Large intestine (tissue), 3 donors: ENCODE measurements around the gene TMEM222. TPM values are rescaled to one million over a fixed set of nuclear protein-coding genes. Genes with fewer than 3 reads are reported as not detected.
A peak's percentile ranks its signal among the peaks of the same experiment; 100 is the strongest.

Experiments
- DNase-seq, 2 donors: peaks; one replicate each; pipeline versions ENCODE4 v3.0.0 to v3.0.0-alpha.2; 2013
- H3K27ac ChIP-seq: one replicate; pipeline ENCODE4 v1.5.1; 2013; ENCODE audit warnings: low read length
- H3K27me3 ChIP-seq: 2 replicates; pipeline ENCODE4 v1.6.1; 2013; ENCODE audit warnings: low read length; ENCODE audit not compliant: control insufficient read depth, insufficient read depth
- H3K36me3 ChIP-seq: 2 replicates; pipeline ENCODE4 v1.6.1; 2013; ENCODE audit warnings: low read length; ENCODE audit not compliant: control insufficient read depth, insufficient read depth
- H3K4me1 ChIP-seq: one replicate; pipeline ENCODE4 v1.6.1; 2013; ENCODE audit warnings: low read length; ENCODE audit not compliant: control insufficient read depth, insufficient read depth
- H3K4me3 ChIP-seq: one replicate; pipeline ENCODE4 v1.5.1; 2013; ENCODE audit warnings: low read length
- H3K9me3 ChIP-seq: one replicate; pipeline ENCODE4 v1.6.1; 2013; ENCODE audit warnings: mild to moderate bottlenecking, low read depth, low read length, moderate library complexity; ENCODE audit not compliant: control insufficient read depth
- WGBS: methylation state at CpG from one replicate; pipeline ENCODE4 v1.1.5; 2013; ENCODE audit warnings: low lambda C conversion rate; ENCODE audit not compliant: insufficient coverage; 5-methylcytosine and 5-hydroxymethylcytosine counted together
- polyA plus RNA-seq: library from polyadenylated mRNA; unstranded; fragments of 120-200 nt; gene quantifications from one replicate; pipeline ENCODE4 v1.2.1, GENCODE V29; 2013

TMEM222 gene
- polyA plus RNA-seq, 1 donor: 41.2 TPM

DNA sequence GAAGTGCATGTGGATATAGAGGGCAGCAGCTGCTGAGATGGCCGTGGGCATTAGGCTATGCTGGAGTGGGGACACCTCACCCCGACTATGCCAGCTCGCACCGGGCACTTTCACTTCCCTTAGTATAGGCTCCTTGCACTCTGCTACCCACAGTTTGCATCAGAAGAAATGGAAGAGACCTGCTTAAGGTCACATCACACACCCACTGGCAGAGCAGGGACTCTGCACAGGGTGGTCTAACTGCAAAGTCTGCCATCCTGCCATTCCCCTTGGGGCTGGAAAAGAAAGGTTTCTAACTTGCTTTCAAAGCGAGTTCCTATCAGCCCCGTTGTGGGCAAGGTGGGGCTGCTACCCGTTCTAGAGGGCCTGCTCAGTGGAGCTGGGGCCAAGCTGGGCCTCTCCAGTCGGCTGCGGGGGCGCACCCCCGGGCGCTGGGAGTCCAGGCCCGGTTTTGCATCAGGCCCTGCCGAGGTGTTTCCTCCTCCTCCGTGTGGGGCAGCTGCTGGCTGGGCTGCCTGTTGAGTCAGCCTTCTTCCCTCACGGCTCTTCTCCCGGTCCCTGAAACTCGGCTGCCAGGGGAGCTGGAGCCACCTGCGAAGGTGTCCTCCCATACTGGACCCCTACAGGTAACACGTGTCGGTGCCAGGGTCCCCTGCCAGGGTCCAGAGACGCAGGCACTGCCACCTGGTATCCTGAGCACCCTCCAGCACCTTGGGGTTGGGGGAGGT, 19.7 kb downstream of the TMEM222 start, which contains the start of gene SYTL1:
Gene SYTL1 (plus strand): TSS at position 498 of the 728 bp plus-strand sequence. CDS start 3,313 bp downstream, outside the sequence.
- WGBS: no CpG with 5 or more reads among the region's 22 CpGs
- DNase-seq: peak in 1 of 2 donors; percentile 71
- H3K27me3 ChIP-seq: no peaks in the 10 kb centered on the region
- H3K36me3 ChIP-seq: peaks cover 3% of the 10 kb centered on the region
- peak within 1 kb of the TSS; percentile 18 for H3K27ac ChIP-seq
- H3K4me3 ChIP-seq: peak within 1 kb of the TSS; percentile 50
- H3K9me3 ChIP-seq: no peaks in the 10 kb centered on the region
- peaks cover 18% of the 10 kb centered on the region for H3K4me1 ChIP-seq

DNA sequence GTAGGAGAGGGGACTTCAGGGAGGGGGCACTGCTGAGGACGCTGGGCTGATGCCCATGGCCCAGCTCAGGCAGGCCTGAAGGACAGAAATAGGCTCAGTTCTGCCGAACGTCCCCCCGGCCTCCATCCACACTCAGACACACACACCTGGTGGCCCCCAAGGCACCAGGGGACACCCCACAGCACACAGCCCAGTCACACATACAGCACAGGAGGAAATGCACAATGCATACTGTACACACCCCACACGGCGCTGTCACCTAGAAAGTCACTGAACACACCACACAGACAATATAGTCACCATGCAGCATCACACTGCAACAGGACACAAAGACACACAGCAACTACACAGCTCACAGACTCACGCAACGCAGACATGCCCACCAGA, 20.4 kb downstream of the TMEM222 start:
- peaks cover 18% of the 10 kb centered on the region for H3K4me1 ChIP-seq
- no peaks in the 10 kb centered on the region for H3K9me3 ChIP-seq
- H3K36me3 ChIP-seq: no peaks in the 10 kb centered on the region
- peak overlapping the region; percentile 50 for H3K4me3 ChIP-seq
- no peak for DNase-seq
- H3K27me3 ChIP-seq: no peaks in the 10 kb centered on the region
- WGBS: no CpG with 5 or more reads among the region's 8 CpGs
- H3K27ac ChIP-seq: no peak overlapping the region

DNA sequence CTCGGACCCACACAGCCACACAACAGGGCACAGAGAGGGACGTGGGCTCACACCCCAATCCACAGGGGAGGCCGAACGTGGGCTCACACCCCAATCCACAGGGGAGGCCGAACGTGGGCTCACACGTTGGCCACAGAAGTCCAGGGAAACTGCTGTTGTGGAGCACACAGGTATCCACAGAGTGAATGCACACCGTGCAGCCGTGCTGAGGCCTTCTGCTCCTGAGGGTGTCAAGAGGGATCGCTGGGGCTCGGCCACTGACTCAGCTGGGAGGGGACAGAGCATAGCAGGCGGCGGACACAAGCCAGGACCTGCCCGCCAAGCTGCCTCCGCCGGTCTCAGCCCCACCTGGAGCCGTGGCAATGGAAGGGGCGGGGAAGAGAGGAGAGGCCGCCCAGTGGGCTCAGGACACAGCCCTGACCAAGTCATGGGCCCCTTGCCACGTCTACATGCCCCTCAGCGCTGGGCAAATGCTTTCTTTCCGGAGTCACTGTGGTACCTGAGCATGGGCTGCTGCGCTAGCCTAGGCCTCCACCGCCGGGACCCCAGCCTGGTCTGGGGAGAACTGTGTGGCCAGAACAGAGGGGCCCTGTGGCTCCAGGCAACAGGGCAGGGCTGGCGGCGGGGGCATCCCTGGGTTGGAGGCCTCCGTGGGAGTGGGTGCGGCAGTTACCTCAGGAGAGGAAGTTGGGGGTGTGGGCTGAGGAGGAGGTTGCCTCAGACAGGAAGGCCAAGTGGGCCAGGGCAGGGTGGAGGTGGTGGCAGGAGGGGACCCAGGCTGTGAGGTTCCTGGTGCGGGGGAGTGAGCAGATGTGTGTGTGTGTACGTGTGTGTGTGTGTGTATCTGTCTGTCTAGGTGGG, 21.0 kb downstream of the TMEM222 start:
- Histone ChIP-seq H3K9me3 (no peaks in the 10 kb centered on the region), H3K27ac (no peak overlapping the region), H3K27me3 (no peaks in the 10 kb centered on the region), H3K4me1 (peaks cover 18% of the 10 kb centered on the region), H3K4me3 (peak overlapping the region; percentile 28), H3K36me3 (no peaks in the 10 kb centered on the region)
- peak in 1 of 2 donors; percentile 49 for DNase-seq
- no CpG with 5 or more reads among the region's 31 CpGs for WGBS

DNA sequence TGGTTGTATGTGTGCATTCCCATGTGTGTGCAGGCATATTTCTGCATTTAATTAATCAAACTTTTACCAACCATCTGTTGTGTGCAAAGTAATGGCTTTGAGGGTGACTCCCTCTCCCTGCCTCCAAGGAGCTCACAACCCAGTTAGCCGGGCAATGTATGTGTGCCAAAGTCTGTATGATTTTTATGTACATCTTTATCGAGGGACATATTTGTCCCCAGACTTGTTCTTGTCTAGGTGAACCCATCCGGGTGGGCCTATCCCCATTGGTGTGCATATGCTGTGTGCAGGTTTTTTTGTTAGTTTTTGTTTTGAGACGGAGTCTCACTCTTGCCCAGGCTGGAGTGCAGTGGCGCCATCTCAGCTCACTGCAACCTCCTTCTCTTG, 21.7 kb downstream of the TMEM222 start:
- Histone ChIP-seq H3K4me3 (no peak overlapping the region), H3K9me3 (no peaks in the 10 kb centered on the region), H3K4me1 (peaks cover 18% of the 10 kb centered on the region), H3K27me3 (no peaks in the 10 kb centered on the region), H3K36me3 (no peaks in the 10 kb centered on the region), H3K27ac (no peak overlapping the region)
- no peak for DNase-seq
- WGBS: 80% methylated on average over 1 of the region's 5 CpGs

DNA sequence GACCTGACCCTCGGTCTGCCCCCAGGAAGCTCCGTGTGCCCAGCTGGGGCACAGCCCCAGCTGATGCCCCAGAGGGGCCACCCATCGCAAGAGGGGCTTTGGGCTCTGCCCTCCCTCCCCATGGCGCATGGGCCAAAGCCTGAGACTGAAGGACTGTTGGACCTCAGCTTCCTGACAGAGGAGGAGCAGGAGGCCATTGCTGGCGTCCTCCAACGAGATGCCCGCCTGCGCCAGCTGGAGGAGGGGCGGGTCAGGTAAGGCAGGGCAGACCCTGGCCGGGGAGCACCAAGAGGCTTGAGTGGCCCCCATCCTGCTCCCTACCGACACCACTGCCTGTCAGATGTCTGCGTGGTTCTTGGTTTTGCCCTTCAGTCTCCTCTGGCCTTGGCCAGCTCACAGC, 23.3 kb downstream of the TMEM222 start:
- no CpG with 5 or more reads among the region's 12 CpGs for WGBS
- DNase-seq: no peak
- no peaks in the 10 kb centered on the region for H3K36me3 ChIP-seq
- H3K4me3 ChIP-seq: no peak overlapping the region
- peaks cover 2% of the 10 kb centered on the region for H3K9me3 ChIP-seq
- H3K4me1 ChIP-seq: peaks cover 27% of the 10 kb centered on the region
- no peak overlapping the region for H3K27ac ChIP-seq
- peaks cover 11% of the 10 kb centered on the region for H3K27me3 ChIP-seq

DNA sequence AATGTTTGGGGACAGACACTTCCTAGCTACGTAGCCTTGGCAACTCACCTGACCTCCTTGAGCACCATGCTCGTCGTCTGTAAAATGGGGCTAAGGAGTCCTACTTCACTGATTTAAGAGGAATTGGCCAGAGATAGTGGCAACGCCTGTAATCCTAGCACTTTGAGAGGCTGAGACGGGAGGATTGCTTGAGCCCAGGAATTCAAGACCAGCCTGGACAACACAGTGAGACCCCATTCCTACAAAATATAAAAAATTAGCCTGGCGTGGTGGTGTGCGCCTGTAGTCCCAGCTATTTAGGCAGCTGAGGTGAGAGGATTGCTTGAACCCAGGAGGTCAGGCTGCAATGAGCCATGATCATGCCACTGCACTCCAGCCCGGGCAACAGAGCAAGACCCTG, 24.4 kb downstream of the TMEM222 start:
- peaks cover 38% of the 10 kb centered on the region for H3K4me1 ChIP-seq
- H3K27ac ChIP-seq: no peak overlapping the region
- no peak for DNase-seq

DNA sequence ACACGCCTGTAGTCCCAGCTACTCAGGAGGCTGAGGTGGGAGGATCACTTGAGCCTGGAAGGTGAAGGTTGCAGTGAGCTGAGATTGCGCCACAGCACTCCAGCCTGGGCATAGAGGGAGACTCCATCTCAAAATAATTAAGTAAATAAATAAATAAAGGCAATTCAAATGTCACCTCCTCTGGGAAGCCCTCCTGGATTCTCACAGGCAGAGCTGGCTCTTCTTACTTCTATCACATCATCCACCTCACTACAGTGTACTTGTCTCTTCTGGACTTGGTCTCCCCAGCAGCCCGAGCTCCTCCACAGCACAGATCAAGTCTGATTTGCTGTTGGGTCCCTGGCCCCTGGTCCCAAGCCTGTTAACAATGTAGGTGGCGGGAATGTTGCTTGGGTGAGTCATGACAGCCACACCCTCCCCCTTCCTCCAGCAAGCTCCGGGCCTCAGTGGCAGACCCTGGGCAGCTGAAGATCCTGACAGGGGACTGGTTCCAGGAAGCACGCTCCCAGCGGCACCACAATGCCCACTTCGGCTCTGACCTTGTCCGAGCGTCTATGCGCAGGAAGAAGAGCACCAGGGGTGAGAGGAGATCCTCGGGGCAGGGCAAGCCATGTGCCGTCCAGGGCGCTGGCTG, 25.1 kb downstream of the TMEM222 start:
- peaks cover 18% of the 10 kb centered on the region for H3K27me3 ChIP-seq
- WGBS: no CpG with 5 or more reads among the region's 14 CpGs
- H3K4me1 ChIP-seq: peaks cover 35% of the 10 kb centered on the region
- H3K4me3 ChIP-seq: no peak overlapping the region
- peaks cover 6% of the 10 kb centered on the region for H3K9me3 ChIP-seq
- H3K27ac ChIP-seq: no peak overlapping the region
- no peaks in the 10 kb centered on the region for H3K36me3 ChIP-seq
- no peak for DNase-seq

More for the DNA sequence above, 24.4 kb downstream of the TMEM222 start:
- no peaks in the 10 kb centered on the region for H3K36me3 ChIP-seq
- H3K9me3 ChIP-seq: peaks cover 6% of the 10 kb centered on the region
- no peak overlapping the region for H3K4me3 ChIP-seq
- WGBS: no CpG with 5 or more reads among the region's 8 CpGs
- H3K27me3 ChIP-seq: peaks cover 18% of the 10 kb centered on the region

DNA sequence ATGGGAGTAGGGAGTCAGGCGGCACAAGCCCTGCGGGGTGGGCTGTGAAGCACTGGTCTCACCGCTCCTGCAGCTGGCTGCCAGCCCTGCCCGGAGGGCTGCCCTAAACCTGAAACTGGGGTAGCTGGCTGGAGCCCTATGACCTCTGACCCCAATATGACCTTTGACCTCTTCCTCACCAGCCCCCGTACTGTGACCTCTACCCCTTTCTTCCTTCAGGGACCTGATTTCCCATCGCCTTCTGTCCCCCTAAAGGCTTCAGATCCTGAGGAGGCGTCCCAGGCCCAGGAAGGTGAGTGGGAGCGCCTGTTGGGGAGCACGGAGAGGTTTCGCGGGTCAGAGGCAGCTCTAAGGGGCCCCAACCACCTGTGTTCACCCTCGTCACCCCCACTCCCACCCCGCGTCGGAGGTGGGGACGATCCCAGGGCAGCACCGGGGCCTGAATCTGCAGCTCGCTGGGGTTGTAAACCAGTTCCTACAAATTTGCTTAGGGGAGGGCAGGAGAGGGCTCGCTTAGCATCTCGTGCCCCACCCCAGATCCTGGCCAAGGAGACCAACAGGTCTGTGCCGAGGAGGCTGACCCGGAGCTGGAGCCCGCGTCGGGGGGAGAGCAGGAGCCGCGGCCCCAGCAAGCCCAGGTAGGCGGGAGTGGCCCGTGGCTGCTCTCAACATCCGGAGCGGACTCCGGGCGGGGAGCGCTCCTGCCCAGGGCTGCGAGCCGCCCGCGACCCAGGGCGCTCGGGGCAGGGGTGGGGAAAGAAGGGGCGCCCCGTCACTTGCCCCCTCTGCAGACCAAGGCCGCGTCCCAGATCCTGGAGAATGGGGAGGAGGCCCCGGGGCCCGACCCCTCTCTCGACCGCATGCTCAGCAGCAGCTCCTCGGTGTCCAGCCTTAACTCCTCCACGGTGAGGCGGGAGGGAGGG, 27.2 kb downstream of the TMEM222 start:
- peaks cover 25% of the 10 kb centered on the region for H3K4me1 ChIP-seq
- WGBS: no CpG with 5 or more reads among the region's 51 CpGs

DNA sequence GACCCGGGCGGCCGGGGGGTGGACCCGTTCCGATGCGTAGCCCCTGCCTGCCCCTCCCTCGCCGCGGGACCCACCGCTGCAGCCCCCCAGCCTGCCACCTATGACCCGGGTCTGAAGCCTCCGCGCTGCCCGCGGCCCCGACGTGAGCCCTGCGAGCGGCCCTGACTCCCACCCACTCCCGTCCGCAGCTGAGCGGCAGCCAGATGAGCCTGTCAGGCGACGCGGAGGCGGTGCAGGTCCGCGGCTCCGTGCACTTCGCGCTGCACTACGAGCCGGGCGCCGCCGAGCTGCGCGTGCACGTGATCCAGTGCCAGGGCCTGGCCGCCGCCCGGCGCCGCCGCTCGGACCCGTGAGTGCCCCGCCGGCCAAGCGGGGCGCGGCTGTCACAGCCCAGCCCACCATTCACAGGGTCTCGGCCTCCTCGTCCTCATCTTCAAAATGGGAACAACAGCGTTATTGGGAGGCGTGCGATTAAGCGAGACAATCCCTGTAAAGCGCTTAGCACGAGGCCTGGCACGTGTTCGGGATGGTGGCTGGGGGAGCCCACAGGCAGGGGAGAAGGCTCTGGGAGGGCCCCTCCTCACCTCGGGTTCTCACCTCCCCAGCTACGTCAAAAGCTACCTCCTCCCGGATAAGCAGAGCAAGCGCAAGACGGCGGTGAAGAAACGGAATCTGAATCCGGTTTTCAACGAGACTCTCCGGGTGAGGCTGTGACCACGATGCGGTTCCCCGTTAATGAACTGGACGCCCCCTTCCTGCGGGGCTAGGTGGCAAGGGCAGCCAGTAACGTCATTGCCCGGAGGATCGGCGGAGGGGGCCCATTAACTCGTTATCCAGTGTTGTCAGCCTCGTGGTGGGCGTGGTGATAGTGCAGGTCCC, 28.1 kb downstream of the TMEM222 start:
- Histone ChIP-seq H3K36me3 (no peaks in the 10 kb centered on the region), H3K9me3 (peaks cover 6% of the 10 kb centered on the region), H3K4me3 (peak overlapping the region; percentile 48), H3K27me3 (peaks cover 18% of the 10 kb centered on the region), H3K27ac (no peak overlapping the region), H3K4me1 (peaks cover 25% of the 10 kb centered on the region)
- no CpG with 5 or more reads among the region's 84 CpGs for WGBS
- DNase-seq: peak; percentile 79 to 90

More for the DNA sequence above, 27.2 kb downstream of the TMEM222 start:
- Histone ChIP-seq H3K27me3 (peaks cover 18% of the 10 kb centered on the region), H3K4me3 (peak overlapping the region; percentile 48), H3K36me3 (no peaks in the 10 kb centered on the region), H3K9me3 (peaks cover 6% of the 10 kb centered on the region), H3K27ac (no peak overlapping the region)
- DNase-seq: peak; percentile 53 to 89
